HT1080 (cell line): ENCODE data around the gene LAMB2. TPM values are rescaled to one million over a fixed set of nuclear protein-coding genes. Genes with fewer than 3 reads are reported as not detected.
A peak's percentile ranks its signal among the peaks of the same experiment; 100 is the strongest.

Experiments
- DNase-seq: peaks from one replicate; pipeline ENCODE4 v3.0.0-alpha.2; 2015; ENCODE audit warnings: low read depth
- polyA plus RNA-seq, 2 experiments: library from polyadenylated mRNA; depleted of rRNA; stranded (reverse); fragments of >200 nt; gene quantifications; 2 replicates each; pipeline ENCODE4 v1.2.3, GENCODE V29; 2015
- total RNA-seq: library from RNA; depleted of rRNA; stranded (reverse); fragments of >200 nt; shearing (Covaris generic); gene quantifications from 2 replicates; pipeline ENCODE4 v1.2.3, GENCODE V29; 2014; rRNA removed

LAMB2 gene
- total RNA-seq, result 96.4 and 98.1 TPM in 2 replicates
- polyA plus RNA-seq (2015; cell fraction: cytosol; rRNA removed), result 18.0 and 20.7 TPM in 2 replicates
- polyA plus RNA-seq (2015; cell fraction: nucleus; rRNA removed), result 437 and 482 TPM in 2 replicates

DNA sequence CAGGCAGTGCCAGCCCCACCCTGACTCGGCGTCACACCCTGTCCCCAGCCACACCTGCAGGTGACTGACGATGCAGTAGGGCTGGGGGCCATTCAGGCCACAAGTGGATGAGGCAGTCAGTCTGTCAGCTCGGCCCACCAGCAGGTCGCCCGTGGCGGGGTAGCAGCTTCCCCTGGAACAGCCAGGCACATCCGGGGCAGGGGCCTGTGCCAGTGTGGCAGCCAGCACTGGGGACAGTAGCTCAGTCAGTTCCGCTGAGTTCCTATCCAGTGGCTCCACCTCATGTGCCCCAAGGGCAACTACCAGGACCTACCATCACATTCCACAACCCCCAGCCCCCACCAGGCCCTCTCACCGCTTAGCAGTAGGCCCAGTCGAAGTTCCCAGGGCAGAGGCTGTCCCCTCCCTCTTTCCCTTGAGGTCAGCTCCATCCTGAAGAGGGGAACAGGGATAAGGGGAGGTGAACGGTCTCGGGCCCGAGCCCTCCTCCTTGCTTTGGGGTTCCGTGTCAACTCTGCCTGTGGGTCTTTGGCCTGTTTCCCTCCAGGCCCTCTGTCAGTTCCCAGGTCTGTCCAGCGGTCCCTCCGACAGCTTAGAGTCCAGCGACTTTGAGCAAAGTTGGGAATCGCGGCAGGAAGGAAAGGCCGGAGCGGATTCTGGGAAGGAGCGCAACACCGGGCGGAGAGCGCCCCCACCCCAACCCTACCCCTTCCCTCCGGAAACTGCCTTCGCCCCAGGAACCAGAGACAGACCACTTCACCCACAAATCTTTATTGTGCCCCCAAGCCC, at the start of gene LAMB2:
TSS of gene LAMB2 (minus strand) at position 614 of the 789 bp plus-strand sequence. CDS start at position 431, 183 bp downstream.
- peak; percentile 81 for DNase-seq

DNA sequence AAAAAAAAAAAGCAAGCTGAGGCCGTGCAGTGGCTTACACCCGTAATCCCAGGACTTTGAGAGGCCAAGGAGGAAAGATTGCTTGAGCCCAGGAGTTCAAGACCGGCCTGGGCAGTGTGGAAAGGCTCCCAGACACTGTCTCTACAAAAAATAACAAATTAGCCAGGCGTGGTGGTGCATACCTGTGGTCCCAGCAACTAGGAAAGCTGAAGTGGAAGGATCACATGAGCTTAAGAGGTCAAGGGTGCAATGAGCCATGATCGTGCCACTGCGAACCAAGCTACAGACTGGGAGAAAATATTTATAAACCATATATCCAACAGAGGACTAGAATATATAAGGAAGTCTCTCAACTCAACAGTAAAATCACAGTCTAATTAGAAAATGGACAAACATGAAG, 48.5 kb upstream of the LAMB2 start:
- no peak for DNase-seq

DNA sequence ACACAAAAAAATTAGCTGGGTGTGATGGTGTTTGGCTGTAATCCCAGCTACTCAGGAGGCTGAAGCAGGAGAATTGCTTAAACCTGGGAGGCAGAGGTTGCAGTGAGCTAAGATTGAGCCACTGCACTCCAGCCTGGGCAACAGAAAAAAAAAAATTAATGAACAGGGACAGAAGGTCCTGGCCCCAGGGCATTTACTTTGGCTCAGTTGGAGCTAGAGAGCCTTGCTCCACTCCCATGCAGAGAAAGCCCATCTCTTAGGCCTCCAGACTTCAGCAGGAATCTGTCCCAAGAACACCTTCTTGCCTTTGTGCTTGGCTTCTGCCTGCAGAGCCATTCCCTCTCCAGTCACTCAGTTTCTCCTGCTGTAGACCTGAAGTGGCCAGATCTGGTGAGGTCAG, 47.3 kb upstream of the LAMB2 start:
- no peak for DNase-seq

DNA sequence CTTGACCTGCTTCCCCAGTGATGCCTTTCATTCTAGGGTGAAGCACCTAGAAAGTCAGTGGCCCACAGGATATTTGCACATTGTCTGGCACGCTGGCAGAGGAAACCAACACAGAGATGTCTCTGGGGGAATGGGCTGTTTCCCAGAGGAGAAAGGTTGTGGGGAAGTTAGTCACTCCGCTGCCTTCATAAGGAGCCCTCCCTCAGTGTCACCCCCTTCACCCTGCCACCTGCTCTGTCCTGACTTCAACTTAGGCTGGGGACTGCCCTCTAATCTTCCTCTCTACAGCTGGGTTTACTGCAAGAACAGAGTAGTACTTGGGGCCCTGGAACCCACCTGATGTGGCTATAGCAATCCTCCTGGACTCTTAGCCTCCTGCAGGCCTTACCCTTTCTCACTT, 44.2 kb upstream of the LAMB2 start:
- no peak for DNase-seq

DNA sequence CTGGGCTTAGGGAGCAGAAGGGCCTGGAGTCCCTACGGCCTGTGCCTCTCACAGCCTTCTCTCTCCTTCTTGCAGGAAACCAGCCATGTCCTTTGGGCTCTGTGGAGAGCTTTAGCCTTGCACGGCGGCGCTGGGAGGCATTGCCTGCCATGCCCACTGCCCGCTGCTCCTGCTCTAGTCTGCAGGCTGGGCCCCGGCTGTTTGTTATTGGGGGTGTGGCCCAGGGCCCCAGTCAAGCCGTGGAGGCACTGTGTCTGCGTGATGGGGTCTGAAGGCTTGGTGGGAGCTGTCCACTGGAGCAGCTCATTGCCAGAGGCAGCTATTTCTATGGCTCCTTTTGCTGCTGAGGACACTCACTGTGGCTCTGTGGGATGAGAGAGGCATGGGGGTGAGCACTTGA, 42.7 kb upstream of the LAMB2 start:
- no peak for DNase-seq

DNA sequence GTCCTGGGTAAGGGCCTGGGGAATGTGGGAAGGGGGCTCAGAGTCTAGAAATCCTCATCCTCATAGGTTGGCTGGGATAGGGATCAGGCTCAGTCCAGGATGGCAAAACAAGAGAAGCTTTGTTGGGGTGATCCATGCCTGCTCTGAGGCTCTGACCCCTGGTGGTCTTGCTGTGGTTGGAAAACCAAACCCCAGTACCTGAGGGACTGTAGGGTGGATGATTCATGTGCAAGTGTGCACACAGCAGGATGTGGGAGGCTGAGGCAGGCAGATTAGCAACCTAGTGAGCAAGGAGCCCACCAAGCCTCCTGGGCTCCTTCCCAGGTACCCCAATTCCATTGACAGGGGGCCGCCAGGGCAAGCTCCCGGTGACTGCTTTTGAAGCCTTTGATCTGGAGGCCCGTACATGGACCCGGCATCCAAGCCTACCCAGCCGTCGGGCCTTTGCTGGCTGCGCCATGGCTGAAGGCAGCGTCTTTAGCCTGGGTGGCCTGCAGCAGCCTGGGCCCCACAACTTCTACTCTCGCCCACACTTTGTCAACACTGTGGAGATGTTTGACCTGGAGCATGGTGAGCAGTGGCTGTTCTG, 41.6 kb upstream of the LAMB2 start:
- peak; percentile 46 for DNase-seq

DNA sequence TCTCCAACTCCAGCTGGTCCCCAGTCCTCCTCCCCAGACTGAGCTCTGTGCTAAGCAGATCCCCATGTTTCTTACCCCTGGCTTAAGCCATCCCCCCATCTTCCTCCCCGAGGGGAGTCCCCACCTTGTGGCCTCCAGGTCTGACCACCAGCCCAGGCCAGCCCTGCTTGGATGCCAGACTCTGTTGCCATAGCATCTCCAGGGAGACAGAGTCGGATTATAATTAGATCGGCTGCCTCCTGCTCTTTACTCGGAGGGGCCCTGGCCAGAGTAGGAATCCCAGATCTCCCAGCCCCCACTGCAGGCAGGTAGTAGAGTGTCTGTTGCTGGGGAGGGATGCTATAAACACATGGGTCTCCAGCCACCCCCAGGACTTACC, 40.9 kb upstream of the LAMB2 start:
- no peak for DNase-seq

DNA sequence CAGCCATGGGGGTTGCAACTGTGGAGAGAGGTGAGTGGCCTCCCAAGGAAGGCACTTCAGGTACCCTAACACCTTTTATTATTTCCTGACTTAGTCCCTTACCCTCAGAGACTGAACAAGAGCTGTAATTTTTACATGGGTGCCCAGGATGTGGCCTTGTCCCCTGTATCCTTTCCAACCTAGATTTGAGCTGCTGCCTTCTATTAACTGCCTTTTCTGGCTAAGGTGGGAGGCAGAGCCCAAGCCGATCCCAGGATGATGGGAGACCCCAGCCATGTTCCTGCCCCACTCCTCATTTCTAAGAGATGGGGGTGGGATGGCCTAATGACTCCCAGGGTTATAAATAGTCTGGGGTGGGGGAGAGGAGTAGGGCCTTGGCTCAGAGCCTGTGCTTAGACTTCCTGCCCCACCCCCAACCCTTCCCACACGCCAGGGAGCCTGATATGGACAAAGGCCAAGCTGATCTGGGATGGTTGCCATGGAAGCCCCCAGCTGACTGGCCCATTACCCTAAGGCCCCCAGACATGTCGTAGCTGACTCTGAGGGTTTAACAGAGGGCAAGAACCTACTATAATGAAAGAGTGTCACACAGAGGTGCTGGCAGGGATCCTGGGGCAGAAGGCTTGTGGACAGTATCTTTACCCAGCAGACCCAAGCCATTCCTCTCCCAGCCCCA, 40.4 kb upstream of the LAMB2 start:
- DNase-seq, result peak; percentile 21

DNA sequence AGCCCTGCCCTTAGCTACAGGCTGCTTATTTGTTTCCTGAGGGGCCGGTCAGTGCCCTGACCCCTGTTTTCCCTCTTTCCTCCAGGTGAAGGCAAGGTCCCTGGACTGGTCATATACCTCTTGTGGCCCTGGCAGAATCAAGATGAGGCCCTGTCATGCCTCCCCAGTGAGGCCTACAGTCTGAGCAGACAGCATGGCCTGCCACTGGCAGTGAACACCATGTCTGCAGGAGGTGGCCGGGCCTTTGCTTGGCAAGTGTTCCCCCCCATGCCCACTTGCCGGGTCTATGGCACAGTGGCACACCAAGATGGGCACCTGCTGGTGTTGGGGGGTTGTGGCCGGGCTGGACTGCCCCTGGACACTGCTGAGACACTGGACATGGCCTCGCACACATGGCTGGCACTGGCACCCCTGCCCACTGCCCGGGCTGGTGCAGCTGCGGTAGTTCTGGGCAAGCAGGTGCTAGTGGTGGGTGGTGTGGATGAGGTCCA, 39.7 kb upstream of the LAMB2 start:
- DNase-seq, result no peak

DNA sequence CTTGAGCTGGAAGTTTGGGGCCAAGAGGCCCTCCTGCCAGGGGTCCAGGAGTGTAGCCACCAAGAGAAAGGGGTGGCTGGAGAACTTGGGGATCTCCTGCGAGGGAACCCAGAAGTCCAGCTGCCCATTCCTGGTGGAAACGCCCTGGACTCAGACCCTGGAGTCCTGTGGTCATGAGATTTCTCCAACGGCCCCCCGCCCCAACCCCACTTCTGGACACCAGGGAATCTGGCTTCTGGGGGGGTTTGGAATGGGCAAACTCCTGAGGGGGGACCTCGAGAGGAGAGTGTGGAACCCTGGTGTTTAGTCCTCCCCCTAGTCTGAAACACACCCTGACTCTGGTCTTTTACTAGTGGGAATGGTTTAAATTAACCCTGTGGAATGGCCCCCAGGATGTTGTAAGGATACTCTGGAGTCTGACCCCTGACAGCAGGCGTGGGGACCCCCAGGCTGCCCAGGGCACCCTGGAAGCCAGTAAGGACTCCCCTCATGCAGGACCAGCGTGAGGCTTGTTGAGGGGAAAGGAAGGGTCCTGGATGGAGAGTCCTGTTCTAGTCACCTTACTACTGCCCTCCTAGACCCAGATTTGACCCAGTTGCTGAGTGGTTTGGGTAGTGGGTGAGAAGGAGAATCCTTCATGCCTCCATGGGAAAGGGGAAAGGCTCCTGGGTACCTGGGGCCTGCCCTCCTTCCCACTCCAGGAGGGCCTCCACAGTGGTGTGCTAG, 39.1 kb upstream of the LAMB2 start:
- no peak for DNase-seq

DNA sequence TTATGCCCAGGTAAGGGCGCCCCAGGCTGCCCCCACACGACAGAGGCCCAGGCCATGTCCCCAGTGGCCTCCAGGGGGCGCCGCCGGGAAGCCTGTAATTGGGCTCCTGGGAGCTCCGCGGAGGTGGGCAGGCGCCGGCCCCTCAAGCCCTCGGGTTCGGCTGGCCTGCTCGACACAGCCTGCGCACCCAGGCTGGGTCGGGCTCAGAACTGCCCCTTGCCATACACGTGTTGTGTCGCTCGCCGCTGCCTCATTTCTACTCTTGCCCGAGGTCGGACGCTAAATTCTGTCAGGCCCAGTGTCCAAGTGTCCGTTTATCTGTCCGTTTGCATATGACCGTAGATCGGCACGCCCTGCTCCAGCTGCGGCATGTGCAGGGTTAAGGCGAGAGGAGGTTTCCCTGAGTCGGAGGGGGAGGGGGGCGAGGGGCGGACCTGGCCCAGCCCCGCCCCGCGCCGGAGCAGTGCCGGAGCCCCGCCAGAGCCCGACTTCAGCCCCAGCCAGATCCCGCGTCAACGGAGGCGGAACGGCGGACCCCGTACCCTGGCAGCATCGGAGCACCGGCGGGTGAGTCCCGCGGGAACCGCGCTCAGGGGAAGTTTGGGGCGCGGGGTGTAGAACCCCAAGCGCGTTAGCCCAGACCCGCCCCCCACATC, 38.4 kb upstream of the LAMB2 start, which contains the start of gene KLHDC8B:
TSS of gene KLHDC8B (plus strand) at position 480 of the 656 bp plus-strand sequence. CDS start 1,172 bp downstream, outside the sequence.
- peak; percentile 69 for DNase-seq

DNA sequence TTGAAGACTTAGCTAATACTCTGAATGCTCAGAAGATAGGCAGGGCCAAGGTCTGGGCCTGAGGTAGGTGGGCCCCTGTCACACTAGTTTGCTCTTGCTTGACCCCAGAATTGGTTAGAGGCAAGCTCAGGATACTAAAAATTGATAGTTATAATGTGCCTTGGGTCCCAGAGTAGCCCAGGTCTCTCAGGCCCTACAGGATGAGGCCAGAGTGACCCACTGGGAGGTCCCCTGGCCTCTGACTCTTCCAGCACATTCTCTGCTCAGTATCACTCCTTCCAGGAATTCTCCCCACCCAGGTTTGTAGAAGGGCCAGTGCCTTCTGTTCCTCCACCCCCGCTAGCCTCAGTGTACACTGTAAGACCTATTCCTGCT, 37.9 kb upstream of the LAMB2 start:
- DNase-seq, result no peak

DNA sequence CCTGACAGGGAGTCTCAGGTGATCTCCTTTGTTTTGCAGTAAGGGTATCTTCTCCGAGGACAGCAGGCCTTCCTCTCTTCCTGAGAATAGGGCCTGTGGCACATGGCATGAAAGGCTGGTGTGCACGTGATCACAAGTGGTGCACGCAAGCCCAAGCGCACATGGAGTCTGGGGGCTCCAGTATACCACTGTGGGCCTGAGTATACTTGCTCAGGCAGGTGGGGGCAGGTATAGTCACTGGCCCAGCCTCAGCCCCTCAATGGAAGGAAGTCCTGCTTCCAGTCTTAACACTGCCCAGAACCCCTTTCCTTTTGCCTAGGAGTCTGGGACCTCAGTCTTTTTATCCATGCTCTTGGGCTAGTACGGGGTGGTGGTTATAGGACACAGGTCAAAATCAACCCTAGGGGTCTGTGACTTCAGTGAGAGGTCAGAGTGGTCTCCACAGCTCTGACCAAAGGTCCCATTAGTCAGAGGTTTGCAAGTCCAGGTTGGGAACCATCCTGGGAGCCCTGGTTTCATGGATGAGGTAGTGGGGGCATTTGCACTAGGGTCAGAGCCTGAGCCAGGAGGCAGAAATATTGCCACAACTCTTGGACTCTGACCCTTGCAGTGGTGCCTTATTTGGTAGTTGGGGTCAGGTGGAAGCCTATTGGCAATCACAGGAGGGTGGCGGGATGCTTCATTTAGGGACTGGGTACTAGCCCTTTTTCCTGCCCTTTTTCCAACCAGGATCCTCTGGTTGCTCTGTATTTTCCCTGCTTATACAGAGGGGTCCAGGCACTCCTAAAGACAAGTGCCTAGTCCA, 34.1 kb upstream of the LAMB2 start:
- DNase-seq, result no peak

DNA sequence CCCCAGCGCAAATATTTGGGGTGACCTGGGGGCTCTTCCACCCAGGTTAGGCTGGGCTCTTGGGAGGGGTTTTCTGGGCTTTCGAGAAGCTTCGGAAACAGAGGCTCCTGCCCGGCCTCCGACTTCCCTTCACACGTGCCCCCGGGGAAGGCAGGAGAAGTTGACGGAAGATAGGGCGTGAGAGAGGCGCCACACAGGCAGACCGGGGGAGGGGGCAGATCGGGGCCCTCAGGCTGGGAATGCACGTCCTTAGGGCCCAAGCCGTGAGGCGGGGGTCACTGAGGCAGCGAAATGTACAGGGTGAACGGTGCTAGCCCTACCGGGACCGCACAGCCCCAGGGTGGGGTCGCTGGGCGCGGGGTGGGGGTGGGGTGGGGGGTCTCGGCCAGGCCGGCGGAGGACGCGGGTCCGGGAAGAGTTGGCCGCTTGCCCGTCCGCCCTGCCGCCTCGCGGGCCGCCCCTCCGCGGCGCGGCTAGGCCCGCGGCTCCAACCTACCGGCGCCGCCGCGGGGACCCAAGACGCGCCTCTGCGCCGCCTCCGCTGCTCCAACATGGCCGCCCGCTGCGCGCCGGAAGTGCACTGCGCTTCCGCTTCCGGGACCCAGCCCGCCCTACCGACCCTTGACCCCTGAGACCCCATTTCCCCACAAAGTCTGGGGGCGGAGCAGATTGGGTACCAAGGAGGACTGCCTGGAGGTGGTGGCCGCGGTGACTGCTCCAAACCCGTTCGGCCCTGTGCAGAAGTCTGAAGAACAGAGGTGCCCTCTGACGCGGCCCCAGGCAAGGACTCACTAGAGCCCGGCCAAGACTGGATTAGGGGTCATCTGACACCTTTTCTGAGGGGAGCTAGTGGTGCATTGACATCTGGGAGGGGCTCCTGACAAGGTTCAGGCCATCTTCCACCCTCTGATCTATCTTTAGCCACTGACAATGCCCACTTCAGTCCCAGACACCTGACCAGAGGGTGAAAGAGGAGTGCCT, 33.2 kb upstream of the LAMB2 start, which contains the start of gene CCDC71:
TSS of gene CCDC71 (minus strand) at position 561 of the 981 bp plus-strand sequence. CDS start 2,123 bp downstream, outside the sequence.
- peak; percentile 55 for DNase-seq

DNA sequence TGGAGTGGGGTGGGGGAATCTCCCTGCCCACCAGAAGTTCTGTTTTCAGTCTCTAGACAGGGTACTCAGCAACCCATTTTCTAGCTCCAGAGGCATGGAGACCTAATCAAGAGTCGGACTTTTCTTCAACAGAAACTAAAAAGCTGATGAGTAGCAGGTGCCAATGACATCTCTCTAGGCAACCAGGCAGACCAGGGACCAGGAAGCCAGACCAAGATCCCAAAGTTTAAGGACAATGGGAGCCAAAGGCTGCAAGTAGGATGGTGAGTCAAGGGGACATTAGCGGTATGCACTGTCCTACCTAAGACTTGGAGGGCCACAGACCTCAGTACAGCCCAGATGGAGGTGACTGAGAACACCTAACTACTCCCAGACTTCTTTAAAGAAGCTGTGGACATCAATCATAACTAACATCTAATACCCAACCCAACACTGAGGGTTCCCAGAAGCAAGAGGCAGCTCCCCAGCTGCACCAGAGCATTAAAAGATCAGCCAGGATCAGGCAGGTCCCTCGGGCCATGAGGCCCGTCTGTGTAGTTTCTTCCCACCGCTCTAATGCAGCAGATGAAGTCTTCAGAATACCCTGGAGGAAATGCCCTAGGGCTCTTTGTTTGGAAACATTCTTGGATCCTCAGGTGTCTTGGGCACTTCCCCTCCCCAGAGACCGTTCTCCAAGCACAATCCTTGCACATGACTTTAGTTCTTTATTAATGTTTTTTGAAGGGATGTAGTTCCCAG, 32.3 kb upstream of the LAMB2 start:
- no peak for DNase-seq

DNA sequence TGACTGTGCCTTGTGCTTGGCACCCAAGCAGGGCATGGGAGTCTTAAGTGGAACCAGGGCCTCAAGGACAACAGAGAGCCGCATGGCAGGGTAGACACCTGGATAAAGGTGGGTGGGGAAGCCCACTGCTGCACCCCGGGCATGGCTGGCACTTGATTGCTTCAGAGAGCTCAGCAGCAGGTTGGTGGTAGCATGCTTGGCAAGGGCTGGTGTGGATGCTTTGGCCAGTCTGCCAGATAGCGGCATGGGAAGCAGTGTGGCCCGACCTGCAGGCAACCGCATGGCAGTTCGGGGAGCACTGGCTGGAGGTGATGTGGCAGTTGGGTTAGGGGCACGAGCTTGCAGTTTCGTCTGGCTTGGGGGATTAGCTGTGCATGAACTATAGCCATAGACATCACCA, 30.8 kb upstream of the LAMB2 start:
- DNase-seq, result no peak

DNA sequence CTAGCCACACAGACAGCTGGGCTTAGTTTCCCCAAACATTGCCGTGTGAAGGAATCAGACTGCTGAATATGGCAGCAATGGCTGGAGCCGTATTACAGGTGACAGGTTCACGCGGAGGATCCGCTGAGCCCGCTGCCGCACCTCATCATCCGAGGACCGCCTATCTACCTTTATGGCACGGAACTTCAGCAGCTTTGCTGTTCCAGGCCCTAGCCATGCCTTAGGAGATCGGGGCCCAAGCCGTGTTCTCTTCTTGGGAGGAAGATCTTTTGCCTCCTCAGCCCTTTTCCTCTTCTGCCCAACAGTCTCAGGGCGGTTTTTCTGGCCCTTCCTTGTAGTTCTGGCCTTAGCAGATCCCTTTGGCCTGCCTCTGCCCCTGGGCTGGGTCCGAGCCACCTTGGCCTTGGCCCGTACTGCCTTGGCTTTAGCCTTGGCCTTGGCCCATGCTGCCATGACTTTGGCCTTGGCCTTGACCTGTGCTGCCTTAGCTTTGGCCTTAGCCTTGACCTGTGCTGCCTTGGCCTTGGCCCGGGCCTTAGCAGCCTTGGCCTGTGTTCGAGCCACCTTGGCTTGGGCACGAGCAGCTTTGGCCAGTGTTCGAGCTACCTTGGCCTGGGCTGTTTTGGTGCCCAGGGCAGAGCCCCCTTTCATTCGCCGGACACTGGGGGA, 30.0 kb upstream of the LAMB2 start:
- no peak for DNase-seq
